T47D (cell line): ENCODE measurements around the gene ADPRS.
A peak's percentile ranks its signal among the peaks of the same experiment; 100 is the strongest.

Experiments used
- DNase-seq, 2 experiments: peaks; one replicate each; pipeline versions ENCODE4 v3.0.0 to v3.0.0-alpha.2; 2011 to 2012; ENCODE audit warnings: low read depth in 1 of 2, low spot score in 1 of 2
- JUND ChIP-seq: IDR thresholded peaks from 2 replicates; pipeline ENCODE4 v1.6.1; 2012; ENCODE audit warnings: low read depth
- in situ Hi-C: cut with HindIII; loops from 2 replicates; pipeline ENCODE4 v1.10.0; 2016; ENCODE audit warnings: low sequenced_read_pairs, low pct_unique_long_range_greater_than_20kb

The ADPRS gene

DNA sequence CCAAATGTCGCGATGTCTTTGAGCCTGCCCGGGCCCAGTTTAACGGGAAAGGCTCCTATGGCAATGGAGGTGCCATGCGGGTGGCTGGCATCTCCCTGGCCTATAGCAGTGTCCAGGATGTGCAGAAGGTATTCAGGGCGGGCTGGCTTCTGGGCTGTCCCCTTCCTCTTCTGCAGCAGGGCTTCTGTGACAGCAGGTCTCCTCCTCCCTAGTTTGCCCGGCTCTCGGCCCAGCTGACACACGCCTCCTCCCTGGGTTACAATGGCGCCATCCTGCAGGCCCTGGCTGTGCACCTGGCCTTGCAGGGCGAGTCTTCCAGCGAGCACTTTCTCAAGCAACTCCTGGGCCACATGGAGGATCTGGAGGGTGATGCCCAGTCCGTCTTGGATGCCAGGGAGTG is 3.0 kb downstream of the ADPRS start:
- in situ Hi-C loops: no loop called here
- no peak for TF ChIP-seq JUND
- DNase-seq: no peak

DNA sequence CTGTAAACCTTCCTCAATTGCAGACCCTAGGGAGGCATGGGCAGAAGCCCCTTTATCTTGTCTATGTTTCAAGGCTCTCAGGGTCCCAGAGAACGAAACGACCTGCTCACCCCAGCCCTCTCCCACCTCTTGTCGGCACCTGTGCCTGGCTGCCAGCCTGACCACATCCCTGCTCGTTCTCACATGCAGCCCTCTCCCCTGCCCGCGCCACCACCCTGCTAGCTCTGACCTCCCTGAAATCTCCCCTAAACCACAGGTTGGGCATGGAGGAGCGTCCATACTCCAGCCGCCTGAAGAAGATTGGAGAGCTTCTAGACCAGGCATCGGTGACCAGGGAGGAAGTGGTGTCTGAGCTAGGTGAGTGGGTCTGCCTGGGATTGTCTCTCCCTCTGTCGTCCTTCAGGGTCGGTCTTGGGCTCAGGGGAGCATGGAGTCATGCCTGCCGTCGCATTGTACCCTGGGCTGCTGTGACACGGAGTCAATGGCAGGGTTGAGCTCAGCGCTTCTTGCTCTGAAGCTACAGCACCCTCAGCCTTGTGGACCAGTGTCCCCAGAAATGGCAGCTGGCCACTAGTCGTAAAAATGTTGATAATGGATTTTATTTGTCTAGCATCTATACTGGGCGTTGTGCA is 3.6 kb downstream of the ADPRS start:
- no peak for DNase-seq

DNA sequence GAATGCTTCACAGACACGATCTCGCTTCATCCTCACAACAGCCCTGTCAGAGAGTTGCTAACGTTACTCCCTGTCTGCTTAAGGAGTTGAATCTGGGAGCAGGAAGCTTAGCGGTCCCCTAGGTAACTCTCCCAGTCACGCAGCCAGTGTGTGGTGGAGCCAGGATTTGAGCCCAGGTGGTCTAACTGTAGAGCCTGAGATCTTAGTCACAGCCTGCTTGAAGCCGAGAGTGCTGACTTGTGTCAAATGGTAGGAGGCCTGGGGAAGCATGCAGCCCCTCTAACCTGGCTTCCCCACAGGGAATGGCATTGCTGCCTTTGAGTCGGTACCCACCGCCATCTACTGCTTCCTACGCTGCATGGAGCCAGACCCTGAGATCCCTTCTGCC is 4.1 kb downstream of the ADPRS start:
- in situ Hi-C loops: no loop called here
- DNase-seq: no peak
- TF ChIP-seq JUND: no peak

More for the DNA sequence above, 3.6 kb downstream of the ADPRS start:
- in situ Hi-C loops: no loop called here
- no peak for TF ChIP-seq JUND

DNA sequence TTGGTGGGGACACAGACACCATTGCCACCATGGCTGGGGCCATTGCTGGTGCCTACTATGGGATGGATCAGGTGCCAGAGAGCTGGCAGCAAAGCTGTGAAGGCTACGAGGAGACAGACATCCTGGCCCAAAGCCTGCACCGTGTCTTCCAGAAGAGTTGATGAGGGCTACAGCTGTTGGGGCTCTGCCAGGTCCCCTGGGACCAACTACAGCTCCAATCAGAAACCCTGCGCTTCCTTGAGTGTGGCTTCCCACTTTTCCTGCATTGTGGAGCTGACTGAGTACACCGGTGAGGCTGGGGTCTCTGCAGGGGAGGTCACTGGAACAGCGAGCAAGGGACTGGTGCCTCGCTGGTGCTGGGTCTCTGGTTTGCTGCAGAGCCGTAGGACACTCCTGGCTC is 4.5 kb downstream of the ADPRS start:
- DNase-seq: no peak
- in situ Hi-C loops: no loop called here

DNA sequence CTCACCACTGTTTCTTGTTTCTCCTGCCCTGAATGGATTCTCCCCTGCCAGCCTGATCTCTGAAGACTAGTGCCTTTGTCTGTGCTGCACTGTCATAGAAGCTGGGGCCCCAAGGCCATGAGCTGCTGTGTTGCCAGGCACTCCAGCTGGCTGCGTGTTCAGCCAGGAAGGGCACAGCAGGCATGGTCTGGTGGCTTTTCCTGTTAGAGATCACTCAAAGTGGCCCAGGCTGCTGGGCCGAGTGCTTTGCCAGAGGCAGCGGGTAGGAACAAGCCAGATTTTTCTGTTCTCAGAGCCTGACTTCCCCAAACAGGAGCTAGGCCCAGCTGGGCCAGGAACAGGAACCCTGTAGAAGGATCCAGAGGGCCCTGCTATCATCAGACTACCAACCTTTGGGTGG is 5.2 kb downstream of the ADPRS start:
- in situ Hi-C loops: no loop called here
- DNase-seq: no peak
- no peak for TF ChIP-seq JUND

More for the DNA sequence above, 4.5 kb downstream of the ADPRS start:
- TF ChIP-seq JUND: no peak

DNA sequence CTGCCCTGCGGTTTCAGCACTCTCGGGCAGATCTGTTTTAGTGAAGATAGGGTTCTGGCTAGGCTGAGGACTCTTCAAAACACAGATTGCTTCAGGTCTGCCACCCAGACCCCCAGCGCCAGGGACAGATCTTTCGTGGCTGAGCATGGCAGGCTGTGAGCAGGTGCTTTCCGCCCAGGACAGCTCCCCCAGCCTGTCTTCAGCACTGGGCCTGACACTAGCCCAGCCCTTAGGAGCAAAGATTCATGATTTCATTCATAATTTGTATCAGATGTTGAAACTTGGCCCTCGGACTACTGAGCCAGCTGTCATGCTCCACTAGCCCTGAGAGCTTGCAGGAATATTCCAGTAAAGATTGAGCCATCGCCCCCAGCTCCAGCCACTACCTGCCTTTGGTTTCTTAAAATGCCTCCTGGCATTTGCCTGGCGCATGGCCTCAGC is 5.9 kb downstream of the ADPRS start:
- in situ Hi-C loops: no loop called here
- DNase-seq: no peak
- no peak for TF ChIP-seq JUND

DNA sequence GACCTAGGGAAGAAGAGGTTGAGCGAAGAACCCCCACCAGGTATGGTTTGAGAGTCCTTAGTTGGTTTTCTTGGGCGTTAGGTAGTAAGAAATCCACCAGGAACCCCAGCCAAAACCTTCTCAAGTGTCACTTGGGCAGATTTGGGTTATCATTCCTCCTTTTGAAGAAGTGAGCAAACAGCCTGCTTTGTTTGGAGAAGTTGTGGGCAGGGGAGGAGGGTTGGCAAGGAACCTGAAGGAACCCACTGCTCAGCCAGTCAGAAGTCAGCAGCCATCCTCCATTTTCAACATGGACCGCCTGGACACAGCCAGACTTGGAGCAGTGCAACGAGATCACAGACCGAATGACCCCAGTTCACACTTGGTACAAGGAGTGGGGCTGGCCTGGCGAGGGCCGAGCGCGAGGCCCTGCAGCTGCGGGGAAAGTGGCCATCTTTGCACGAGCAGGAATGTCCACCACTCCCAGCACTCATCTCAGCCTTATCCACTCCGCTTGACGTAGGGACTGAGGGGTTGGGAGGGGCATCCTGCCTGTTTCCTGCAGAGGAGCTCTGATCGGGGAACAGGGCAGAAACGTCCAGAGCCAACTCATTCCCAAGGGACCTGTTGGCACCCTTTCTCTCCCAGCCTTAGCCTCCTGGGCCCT is 7.2 kb downstream of the ADPRS start:
- TF ChIP-seq JUND: no peak
- in situ Hi-C loops: no loop called here
- no peak for DNase-seq

DNA sequence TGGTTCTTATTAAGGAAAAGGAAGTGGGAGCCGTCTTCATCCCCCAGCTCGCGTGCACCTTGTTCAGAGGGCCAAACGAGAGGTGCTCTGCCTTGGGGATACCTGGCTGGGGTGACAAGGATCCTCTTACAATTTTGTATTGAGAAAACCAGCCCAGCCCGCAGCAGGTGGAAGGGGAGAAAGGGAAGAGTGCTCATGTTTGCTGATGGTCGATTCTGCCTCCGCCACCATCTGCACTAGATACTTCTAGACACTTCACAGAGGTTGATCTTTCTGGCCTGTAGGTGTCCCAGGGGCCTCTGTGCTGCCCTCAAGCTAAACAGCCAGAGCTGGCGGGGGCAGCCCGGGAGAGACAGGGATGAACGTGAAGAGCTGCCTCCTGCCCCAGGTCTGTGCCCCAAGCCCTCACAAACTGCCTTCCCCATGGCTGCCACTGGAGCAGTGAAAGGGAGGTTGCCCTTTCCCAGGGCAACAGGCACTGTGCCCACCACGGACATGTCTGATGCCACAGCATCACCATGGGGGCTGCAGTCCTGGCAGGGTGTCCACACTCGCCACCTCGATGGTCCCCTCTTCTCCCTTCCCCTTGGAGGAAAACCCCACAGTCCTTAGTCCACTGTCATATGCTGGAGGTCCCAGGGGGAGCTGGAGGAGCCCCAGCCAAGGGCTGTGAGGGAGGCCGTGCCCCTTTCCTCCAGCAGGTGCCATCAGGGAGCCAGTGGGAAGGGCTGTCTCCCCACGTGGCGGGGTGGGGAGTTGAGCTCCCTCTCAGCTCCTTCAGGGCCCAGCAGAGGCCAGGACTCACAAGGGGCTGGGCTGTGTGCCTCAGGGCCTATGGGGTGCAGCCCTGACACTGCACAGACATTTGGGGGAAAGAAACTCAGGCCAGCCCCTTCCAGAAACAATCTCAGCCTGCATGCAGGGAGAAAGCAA is 8.1 kb downstream of the ADPRS start:
- TF ChIP-seq JUND: no peak
- in situ Hi-C loops: no loop called here
- DNase-seq: peak in 1 of 2 experiments; percentile 24

DNA sequence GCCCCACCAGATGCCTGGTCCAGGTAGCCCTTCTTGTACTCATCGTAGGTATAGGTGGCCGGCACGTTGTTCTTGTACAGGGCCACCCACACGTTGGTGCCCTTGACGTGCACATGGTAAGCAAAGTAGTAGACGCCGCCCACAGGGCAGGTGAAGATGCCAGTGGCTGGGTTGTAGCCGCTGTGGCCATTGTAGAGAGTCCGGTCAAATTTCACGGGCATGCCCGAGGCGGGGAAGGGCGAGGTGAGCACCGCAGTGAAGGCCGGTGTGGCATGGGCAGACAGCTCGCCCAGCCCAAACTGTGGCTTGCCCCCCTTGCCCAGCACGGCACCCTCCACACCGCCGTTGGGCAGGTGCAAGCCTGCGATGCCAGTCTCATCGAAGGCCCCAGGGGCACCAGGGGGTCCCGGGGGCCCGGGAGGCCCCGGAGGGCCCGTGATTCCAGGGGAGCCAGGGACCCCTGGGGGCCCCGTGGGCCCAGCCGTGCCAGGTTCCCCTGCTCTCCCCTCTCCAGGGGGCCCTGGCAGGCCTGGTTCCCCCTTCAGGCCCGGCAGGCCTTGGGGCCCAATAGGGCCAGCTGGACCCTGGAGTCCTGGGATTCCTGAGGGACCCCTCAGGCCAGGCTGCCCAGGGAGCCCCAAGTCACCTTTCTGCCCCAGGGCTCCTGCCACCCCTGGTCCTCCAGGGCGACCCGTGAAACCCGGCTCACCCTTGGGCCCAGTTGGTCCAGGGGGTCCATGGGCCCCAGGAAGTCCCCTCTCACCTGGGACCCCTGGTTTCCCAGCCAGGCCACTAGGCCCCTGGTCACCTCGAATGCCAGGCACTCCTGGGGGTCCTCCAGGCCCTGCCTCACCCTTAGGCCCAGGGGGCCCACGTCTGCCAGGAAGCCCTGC is 9.2 kb downstream of the ADPRS start:
- no peak for TF ChIP-seq JUND
- DNase-seq: no peak
- in situ Hi-C loops: no loop called here

DNA sequence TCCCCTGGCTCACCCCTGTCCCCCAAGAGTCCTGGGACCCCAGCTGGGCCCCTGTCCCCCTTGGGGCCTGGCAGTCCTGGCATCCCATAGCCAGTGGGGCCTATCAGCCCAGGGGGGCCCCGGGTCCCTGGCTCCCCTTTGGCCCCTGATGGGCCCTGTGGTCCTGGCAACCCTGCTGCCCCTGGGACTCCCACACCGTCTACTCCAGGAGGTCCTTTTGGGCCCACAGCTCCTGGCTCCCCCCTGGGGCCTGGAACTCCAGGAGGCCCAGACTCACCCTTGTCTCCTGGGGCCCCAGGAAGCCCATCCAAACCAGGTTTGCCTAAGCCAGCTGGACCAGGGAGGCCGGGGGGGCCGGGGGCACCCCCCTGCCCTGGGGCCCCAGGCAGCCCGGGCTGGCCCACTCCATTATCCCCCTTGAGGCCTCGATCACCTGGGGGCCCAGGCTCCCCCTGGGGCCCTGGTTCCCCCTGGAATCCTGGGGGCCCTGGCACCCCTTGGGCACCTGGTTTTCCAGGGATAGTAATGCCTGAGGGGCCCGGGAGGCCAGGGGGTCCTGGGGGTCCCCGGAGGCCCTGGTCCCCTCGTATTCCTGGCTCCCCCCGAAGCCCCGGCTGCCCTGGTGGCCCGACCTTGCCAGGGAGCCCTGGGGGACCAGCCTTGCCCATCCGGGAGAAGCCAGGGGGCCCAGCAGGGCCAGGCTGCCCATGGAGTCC is 10.1 kb downstream of the ADPRS start:
- no peak for TF ChIP-seq JUND
- no peak for DNase-seq
- in situ Hi-C loops: no loop called here

DNA sequence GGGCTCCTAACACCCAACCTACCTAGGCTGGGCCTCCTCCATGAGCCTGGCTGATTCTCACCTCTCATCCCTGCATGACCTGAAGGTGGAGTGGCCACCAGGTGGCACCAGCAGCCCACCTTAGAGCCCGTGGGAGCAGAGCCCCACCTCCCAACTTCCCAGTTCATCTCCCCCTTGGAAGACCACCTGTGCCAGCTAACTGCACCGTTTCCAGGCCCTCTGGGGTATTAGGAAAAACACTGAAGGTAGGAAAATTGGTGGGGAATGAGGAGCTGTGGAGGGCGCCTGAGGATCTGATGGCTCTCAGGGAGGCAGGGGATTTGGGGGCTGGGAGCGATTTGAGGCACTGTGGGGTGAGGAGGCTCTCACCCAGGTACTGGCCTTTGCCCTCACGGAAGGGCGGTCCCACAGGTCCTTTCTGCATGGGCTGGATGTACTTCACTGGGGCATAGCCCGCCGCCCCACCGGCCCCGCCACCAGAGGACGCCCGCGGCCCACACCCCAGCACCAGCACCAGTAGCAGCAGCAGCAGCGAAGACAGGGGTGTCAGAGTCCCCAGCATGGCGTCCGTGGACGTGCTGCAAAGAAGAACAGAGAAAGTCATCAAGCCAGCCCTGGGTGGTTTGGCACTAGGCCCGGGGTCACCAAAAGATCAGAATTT is 11.1 kb downstream of the ADPRS start:
- no peak for TF ChIP-seq JUND
- DNase-seq: peak; percentile 63 to 77
- in situ Hi-C loops: no loop called here
